Neural crest cell (in vitro differentiated cells): ENCODE data around the gene RNU5B-1. TPM values are rescaled to one million over a fixed set of nuclear protein-coding genes. Genes with fewer than 3 reads are reported as not detected.

Experiments used
- DNase-seq: peaks from one replicate; pipeline ENCODE4 v3.0.0; 2021; ENCODE audit warnings: low read depth, mixed read lengths, low spot score
- H3K27ac Mint-ChIP-seq: one replicate; pipeline ENCODE4 v1.8.0; 2021; ENCODE audit warnings: mild to moderate bottlenecking, mixed read lengths; ENCODE audit not compliant: unreplicated experiment
- H3K27me3 Mint-ChIP-seq: 2 replicates; pipeline ENCODE4 v1.8.0; 2021; ENCODE audit warnings: low read depth, mild to moderate bottlenecking, mixed read lengths
- H3K36me3 Mint-ChIP-seq: 2 replicates; pipeline ENCODE4 v1.8.0; 2021; ENCODE audit warnings: low read depth, mild to moderate bottlenecking, mixed read lengths
- H3K4me1 Mint-ChIP-seq: 2 replicates; pipeline ENCODE4 v1.8.0; 2021; ENCODE audit warnings: mixed read lengths
- H3K4me3 Mint-ChIP-seq: one replicate; pipeline ENCODE4 v1.8.0; 2021; ENCODE audit warnings: mild to moderate bottlenecking, mixed read lengths
- H3K9me3 Mint-ChIP-seq: 2 replicates; pipeline ENCODE4 v1.8.0; 2021; ENCODE audit warnings: mixed read lengths
- total RNA-seq: library from RNA; stranded (reverse); gene quantifications from 2 replicates; pipeline ENCODE4 v1.2.1, GENCODE V29; 2021
- TF ChIP-seq, protein P1 (sequence below): fragments of 200-600 bp; sonication (generic); conservative IDR thresholded peaks from 2 replicates; pipeline ENCODE4 v1.5.0; 2021; ENCODE audit warnings: antibody characterized with exemption, mild to moderate bottlenecking

Gene RNU5B-1
- total RNA-seq, 1 donor from 2014 or later = 17.2 TPM

DNA sequence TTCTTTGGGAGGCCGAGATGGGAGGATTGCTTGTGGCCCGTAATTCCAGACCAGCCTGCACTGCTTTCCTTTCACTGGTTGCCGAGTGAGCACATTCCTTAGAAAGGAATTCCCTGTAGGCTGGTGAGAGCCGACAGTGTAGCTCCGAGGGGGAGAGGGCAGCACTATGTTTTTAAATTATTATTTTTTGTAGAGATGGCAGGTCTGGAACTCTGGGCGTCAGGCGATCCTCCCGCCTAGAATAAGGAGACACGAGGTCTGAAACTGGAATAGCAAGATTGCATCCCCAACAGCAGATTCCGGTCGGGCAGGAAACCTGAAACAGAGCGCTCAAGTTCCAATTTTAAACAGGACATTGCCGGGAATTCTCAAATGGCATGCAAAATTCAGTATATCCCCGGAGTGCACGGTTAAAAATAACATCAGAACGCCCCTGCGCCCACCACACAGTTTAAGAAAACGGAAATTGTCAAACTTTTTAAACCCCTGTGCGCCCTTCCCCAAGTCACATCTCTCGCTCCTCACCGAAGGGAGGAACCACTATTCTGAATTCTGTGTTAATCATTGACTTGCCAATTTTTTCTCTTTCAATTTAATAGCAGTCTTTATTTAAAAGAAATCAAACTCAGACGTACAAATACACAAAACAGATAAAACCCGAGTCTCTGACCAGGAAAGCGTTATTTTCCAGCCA lies 643 bp upstream of the RNU5B-1 start:
- peak overlapping the region; percentile 99 for H3K27ac Mint-ChIP-seq
- no peak for DNase-seq

DNA sequence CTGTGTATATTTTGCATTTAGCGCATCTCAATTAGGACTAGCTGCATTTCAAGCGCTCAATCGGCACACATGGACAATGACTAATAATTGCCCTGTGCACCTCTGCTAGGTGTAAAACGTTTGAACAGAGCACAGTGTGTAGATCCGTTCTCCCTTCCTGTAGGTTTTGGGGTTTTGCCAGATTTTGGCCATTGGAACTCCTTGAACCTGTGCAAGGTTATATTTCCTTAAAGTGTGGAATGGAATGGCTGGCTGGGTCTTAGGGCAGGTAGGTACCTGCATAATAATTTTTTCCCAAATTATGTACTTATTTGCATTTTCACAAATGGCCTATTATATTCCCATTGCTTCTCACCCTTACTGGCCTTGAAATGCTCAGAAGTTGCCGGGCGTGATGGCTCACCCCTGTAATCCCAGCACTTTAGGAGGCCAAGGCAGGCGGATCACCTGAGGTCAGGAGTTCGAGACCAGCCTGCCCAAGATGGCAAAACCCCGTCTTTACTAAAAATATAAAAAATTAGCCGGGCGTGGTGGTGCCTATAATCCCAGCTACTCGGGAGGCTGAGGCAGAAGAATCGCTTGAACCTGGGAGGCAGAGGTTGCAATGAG lies 777 bp downstream of the RNU5B-1 start:
- DNase-seq = no peak
- Mint-ChIP-seq H3K27ac (no peak overlapping the region), H3K9me3 (no peaks in the 10 kb centered on the region), H3K27me3 (peaks cover 17% of the 10 kb centered on the region), H3K36me3 (no peaks in the 10 kb centered on the region), H3K4me1 (peaks cover 29% of the 10 kb centered on the region), H3K4me3 (peak overlapping the region; percentile 91)
- TF ChIP-seq, protein P1, sequence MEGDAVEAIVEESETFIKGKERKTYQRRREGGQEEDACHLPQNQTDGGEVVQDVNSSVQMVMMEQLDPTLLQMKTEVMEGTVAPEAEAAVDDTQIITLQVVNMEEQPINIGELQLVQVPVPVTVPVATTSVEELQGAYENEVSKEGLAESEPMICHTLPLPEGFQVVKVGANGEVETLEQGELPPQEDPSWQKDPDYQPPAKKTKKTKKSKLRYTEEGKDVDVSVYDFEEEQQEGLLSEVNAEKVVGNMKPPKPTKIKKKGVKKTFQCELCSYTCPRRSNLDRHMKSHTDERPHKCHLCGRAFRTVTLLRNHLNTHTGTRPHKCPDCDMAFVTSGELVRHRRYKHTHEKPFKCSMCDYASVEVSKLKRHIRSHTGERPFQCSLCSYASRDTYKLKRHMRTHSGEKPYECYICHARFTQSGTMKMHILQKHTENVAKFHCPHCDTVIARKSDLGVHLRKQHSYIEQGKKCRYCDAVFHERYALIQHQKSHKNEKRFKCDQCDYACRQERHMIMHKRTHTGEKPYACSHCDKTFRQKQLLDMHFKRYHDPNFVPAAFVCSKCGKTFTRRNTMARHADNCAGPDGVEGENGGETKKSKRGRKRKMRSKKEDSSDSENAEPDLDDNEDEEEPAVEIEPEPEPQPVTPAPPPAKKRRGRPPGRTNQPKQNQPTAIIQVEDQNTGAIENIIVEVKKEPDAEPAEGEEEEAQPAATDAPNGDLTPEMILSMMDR = no peak

More for the DNA sequence above, 643 bp upstream of the RNU5B-1 start:
- TF ChIP-seq, protein P1 = no peak
- no peaks in the 10 kb centered on the region for H3K9me3 Mint-ChIP-seq
- H3K4me1 Mint-ChIP-seq = peaks cover 29% of the 10 kb centered on the region
- H3K36me3 Mint-ChIP-seq = no peaks in the 10 kb centered on the region
- peaks cover 17% of the 10 kb centered on the region for H3K27me3 Mint-ChIP-seq
- H3K4me3 Mint-ChIP-seq = peak overlapping the region; percentile 91

DNA sequence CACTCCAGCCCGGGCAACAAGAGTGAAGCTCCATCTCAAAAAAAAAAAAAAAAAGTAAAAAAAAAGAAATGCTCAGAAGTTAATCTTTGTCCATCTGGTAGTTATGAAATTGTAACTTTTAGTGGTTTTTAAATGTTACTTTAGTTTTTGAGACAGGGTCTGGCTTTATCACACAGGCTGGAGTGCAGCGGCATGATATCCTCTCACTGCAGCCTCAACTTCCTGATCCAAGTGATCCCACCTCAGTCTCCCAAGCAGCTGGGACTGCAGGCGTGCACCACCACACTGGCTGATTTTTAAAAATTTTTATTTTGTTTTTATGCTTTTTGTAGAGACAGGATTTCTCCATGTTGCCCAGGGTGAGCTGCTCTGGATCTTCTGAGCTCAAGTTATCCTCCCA lies 1.3 kb downstream of the RNU5B-1 start:
- H3K4me1 Mint-ChIP-seq = peaks cover 29% of the 10 kb centered on the region
- H3K9me3 Mint-ChIP-seq = no peaks in the 10 kb centered on the region
- peaks cover 17% of the 10 kb centered on the region for H3K27me3 Mint-ChIP-seq
- no peak overlapping the region for H3K27ac Mint-ChIP-seq
- H3K4me3 Mint-ChIP-seq = peak overlapping the region; percentile 20
- TF ChIP-seq, protein P1 = no peak
- H3K36me3 Mint-ChIP-seq = no peaks in the 10 kb centered on the region
- DNase-seq = no peak

DNA sequence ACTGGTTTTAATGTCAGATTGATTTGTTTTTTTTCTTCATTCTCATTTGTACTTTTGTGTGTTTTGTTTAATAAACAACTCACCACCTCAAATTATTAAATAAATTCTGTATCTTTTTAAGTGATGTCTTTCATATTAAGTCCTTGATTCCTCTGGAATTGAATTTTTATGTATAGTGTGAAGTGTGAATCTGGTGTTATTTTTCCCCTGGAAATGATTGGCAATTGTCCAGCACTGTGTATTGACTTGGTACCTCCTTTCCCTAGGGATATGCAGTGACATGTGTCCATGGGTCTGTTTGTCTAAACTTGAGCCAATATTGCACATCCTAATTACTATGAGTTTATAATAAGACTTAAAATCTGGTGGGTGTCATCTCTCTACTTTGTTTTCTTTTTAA lies 2.1 kb downstream of the RNU5B-1 start:
- no peak for DNase-seq
- Mint-ChIP-seq H3K27ac (no peak overlapping the region), H3K36me3 (no peaks in the 10 kb centered on the region), H3K27me3 (peaks cover 17% of the 10 kb centered on the region), H3K4me1 (peaks cover 29% of the 10 kb centered on the region), H3K9me3 (no peaks in the 10 kb centered on the region), H3K4me3 (no peak overlapping the region)
- TF ChIP-seq, protein P1 = no peak

DNA sequence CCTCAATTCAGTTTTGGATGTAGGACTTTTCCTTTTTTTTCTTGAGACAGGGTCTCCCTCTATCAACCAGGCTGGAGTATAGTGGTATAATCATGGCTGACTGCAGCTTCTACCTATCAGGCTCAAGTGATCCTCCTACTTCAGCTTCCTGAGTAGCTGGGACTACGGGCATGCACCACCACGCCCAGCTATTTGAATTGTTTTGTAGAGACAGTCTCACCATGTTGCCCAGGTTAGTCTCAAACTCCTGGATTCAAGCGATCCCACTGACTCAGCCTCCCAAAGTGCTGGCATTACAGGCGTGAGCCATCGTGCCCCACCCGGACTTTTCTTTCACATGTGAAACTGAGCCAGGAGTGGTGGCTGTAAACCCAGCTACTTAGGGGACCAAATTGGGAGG lies 3.5 kb downstream of the RNU5B-1 start:
- H3K27me3 Mint-ChIP-seq = peaks cover 17% of the 10 kb centered on the region
- no peak overlapping the region for H3K4me3 Mint-ChIP-seq
- DNase-seq = no peak
- no peaks in the 10 kb centered on the region for H3K9me3 Mint-ChIP-seq
- no peaks in the 10 kb centered on the region for H3K36me3 Mint-ChIP-seq
- TF ChIP-seq, protein P1 = no peak
- H3K27ac Mint-ChIP-seq = no peak overlapping the region
- peaks cover 41% of the 10 kb centered on the region for H3K4me1 Mint-ChIP-seq
